GM12878 (cell line): Measurements from ENCODE around the gene LAMC3. TPM values are rescaled to one million over a fixed set of nuclear protein-coding genes. Genes with fewer than 3 reads are reported as not detected.

ENCODE experiments used
- ATAC-seq: fragments of 200-7000 bp; cut with Tn5 transposase; 3 replicates; pipeline ENCODE4 v1.9.1; 2020; ENCODE audit warnings: mild to moderate bottlenecking, moderate library complexity
- BruUV-seq: library from RNA; stranded (reverse); fragments of 400-500 nt; replicated peaks from 2 replicates; lab custom pipeline; 2021; lab: Mats Ljungman, UMichigan
- CTCF ChIA-PET: fragments of 300-600 bp; sonication (Branson Sonifier 250); formaldehyde crosslinking; extraction: SDS; loops from one replicate; lab custom pipeline; 2021; ENCODE audit warnings: inconsistent platforms; lab: Yijun Ruan, JAX
- POLR2A ChIA-PET: fragments of 350-600 bp; formaldehyde crosslinking; extraction: SDS; loops from one replicate; lab custom pipeline; 2021; ENCODE audit warnings: inconsistent platforms; lab: Charles Lee
- RAD21 ChIA-PET: fragments of 300-600 bp; sonication (Branson Sonifier 250); formaldehyde crosslinking; loops from one replicate; lab custom pipeline; 2023; ENCODE audit warnings: antibody characterized with exemption; ENCODE audit not compliant: unreplicated experiment; lab: Charles Lee
- SMC1A ChIA-PET: fragments of 300-600 bp; sonication (Branson Sonifier 250); formaldehyde crosslinking; loops from one replicate; lab custom pipeline; 2023; ENCODE audit not compliant: unreplicated experiment, uncharacterized antibody; lab: Charles Lee
- DNase-seq: peaks from one replicate; pipeline ENCODE4 v3.0.0-alpha.2; 2011; ENCODE audit warnings: low read depth, low spot score
- FAIRE-seq: peaks from 3 replicates; lab custom pipeline; 2011; peaks lifted over from hg19 to GRCh38; lab: Jason Lieb, UNC
- H2AFZ ChIP-seq: 2 replicates; pipeline ENCODE4 v1.6.0; 2011; ENCODE audit warnings: low read depth, low read length, control low read depth; ENCODE audit not compliant: control insufficient read depth
- H3K27ac ChIP-seq: 2 replicates; pipeline ENCODE4 v1.5.1; 2011; ENCODE audit warnings: control low read depth; ENCODE audit not compliant: control insufficient read depth, insufficient read depth
- H3K27me3 ChIP-seq, 2 experiments: replicated peaks in 1 of 2; 2 replicates each; pipeline versions ENCODE4 v1.6.0 to v1.6.1; 2011; ENCODE audit warnings: low read length in 1 of 2; ENCODE audit not compliant: control insufficient read depth in 2 of 2, insufficient read depth in 2 of 2
- H3K36me3 ChIP-seq, 2 experiments: 2 replicates each; pipeline ENCODE4 v1.5.1; 2011; ENCODE audit warnings: low read length in 1 of 2; ENCODE audit not compliant: control insufficient read depth in 2 of 2, insufficient read depth in 2 of 2
- H3K4me1 ChIP-seq: 2 replicates; pipeline ENCODE4 v1.6.1; 2011; ENCODE audit warnings: mild to moderate bottlenecking, low read length, moderate library complexity, mixed read lengths; ENCODE audit not compliant: control insufficient read depth, insufficient read depth
- H3K4me2 ChIP-seq: 2 replicates; pipeline ENCODE4 v1.6.0; 2011; ENCODE audit warnings: control low read depth; ENCODE audit not compliant: control insufficient read depth, insufficient read depth
- H3K4me3 ChIP-seq: fragments of 200-600 bp; sonication (generic); 2 replicates; pipeline ENCODE4 v1.5.1; 2016
- H3K79me2 ChIP-seq: 2 replicates; pipeline ENCODE4 v1.6.0; 2011; ENCODE audit warnings: low read length; ENCODE audit not compliant: control insufficient read depth, insufficient read depth
- H3K9ac ChIP-seq: 2 replicates; pipeline ENCODE4 v1.8.0; 2011; ENCODE audit warnings: low read length, control low read depth, mixed read lengths; ENCODE audit not compliant: control insufficient read depth, insufficient read depth
- H3K9me3 ChIP-seq: replicated peaks from 3 replicates; pipeline ENCODE4 v1.5.1; 2011; ENCODE audit warnings: mild to moderate bottlenecking, low read length; ENCODE audit not compliant: control insufficient read depth, insufficient read depth
- H4K20me1 ChIP-seq: 2 replicates; pipeline ENCODE4 v1.6.0; 2011; ENCODE audit not compliant: control insufficient read depth, insufficient read depth
- ATF2 ChIP-seq: IDR thresholded peaks from 2 replicates; pipeline ENCODE4 v1.6.1; 2012; ENCODE audit warnings: low read length, inconsistent platforms
- BCLAF1 ChIP-seq: fragments of 450-650 bp; IDR thresholded peaks from 2 replicates; pipeline ENCODE4 v1.6.1; 2017; ENCODE audit warnings: antibody characterized with exemption, mild to moderate bottlenecking, moderate library complexity
- HSF1 ChIP-seq: fragments of 150-350 bp; IDR thresholded peaks from 2 replicates; pipeline ENCODE4 v1.6.1; 2014; ENCODE audit warnings: mild to moderate bottlenecking, low read depth, low read length
- MYC ChIP-seq: IDR thresholded peaks from 2 replicates; pipeline ENCODE4 v1.6.1; 2011; ENCODE audit warnings: mild to moderate bottlenecking, low read length, moderate library complexity, inconsistent platforms; ENCODE audit not compliant: insufficient read depth, insufficient replicate concordance, insufficient read length, severe bottlenecking
- WGBS: methylation state at CpG from one replicate; pipeline ENCODE4 v1.1.6; 2016; ENCODE audit warnings: low lambda C conversion rate; ENCODE audit not compliant: insufficient replicate concordance, insufficient coverage; ENCODE audit errors: missing lambda C conversion rate; 5-methylcytosine and 5-hydroxymethylcytosine counted together
- in situ Hi-C: fragments of 300-500 bp; cut with MboI; formaldehyde crosslinking; loops from 9 replicates; pipeline ENCODE4 v1.14.3; 2018; ENCODE audit warnings: mixed read lengths
- intact Hi-C: fragments of 100-400 bp; cut with micrococcal nuclease; formaldehyde crosslinking; loops from one replicate; pipeline ENCODE4 v1.14.2; 2022; ENCODE audit not compliant: unreplicated experiment
- polyA plus RNA-seq, 11 experiments: library from polyadenylated mRNA; depleted of rRNA in 4 of 11; unstranded in 6 of 11; stranded (reverse) in 5 of 11; fragments of >200 nt; fragmentation: Nextera tagmentation in 4 of 11; fragmentation: Illumina TruSeq in 1 of 11; extraction: Ambion mirVana in 4 of 11; extraction: Trizol in 1 of 11; gene quantifications; 1 replicate in 1 of 11; 2 replicates in 10 of 11; pipeline versions ENCODE4 v1.2.1 to v1.2.3, GENCODE V29; 2011 to 2016; ENCODE audit warnings: inconsistent platforms in 2 of 11, missing spikeins in 2 of 11, low read depth in 1 of 11
- total RNA-seq, 4 experiments: library from RNA; depleted of rRNA in 3 of 4; stranded (reverse); fragments of >200 nt in 3 of 4; fragmentation: Illumina TruSeq in 1 of 4; extraction: Trizol in 1 of 4; gene quantifications; 2 replicates each; pipeline versions ENCODE4 v1.2.1 to v1.2.3, GENCODE V29; 2013 to 2021

LAMC3 gene
- total and polyA plus RNA-seq, 10 of the 15 experiments (the other 5 are each of a cell fraction or from before 2014, with no cell fraction given), result under 0.01 to 0.08 TPM; not detected in 8

GRCh38 chr9:130973686-130974281 is 35.2 kb upstream of the LAMC3 start:
- ATAC-seq, result no peak
- no peak for TF ChIP-seq BCLAF1
- H3K79me2 ChIP-seq, result no peaks in the 10 kb centered on the region
- SMC1A ChIA-PET, result no interaction called here
- no peaks in the 10 kb centered on the region for H3K36me3 ChIP-seq
- H3K27ac ChIP-seq, result no peak overlapping the region
- CTCF ChIA-PET, result no interaction called here
- POLR2A ChIA-PET, result no interaction called here
- no peak overlapping the region for H3K9ac ChIP-seq
- no peaks in the 10 kb centered on the region for H4K20me1 ChIP-seq
- no peaks in the 10 kb centered on the region; a peak in 1 of 4 replicates for H3K27me3 ChIP-seq
- H2AFZ ChIP-seq, result no peak overlapping the region
- no TSS peak for BruUV-seq
- no peak overlapping the region for H3K4me2 ChIP-seq
- intact Hi-C loops, result no loop called here
- no peaks in the 10 kb centered on the region for H3K4me1 ChIP-seq
- RAD21 ChIA-PET, result no interaction called here
- DNase-seq, result no peak
- H3K9me3 ChIP-seq, result no peaks in the 10 kb centered on the region
- in situ Hi-C loops, result no loop called here
- no peak for FAIRE-seq
- no peak overlapping the region for H3K4me3 ChIP-seq
- WGBS, result 33% methylated on average over 21 of the region's 21 CpGs

- DNase-seq (no peak), ATAC-seq (no peak), FAIRE-seq (no peak)
- no peaks in the 10 kb centered on the region for H3K4me1 ChIP-seq
- no peaks in the 10 kb centered on the region for H3K79me2 ChIP-seq
- in situ Hi-C loops (no loop called here), intact Hi-C loops (no loop called here)
- SMC1A ChIA-PET, result no interaction called here
- RAD21 ChIA-PET, result no interaction called here
- TF ChIP-seq ATF2 (no peak), HSF1 (no peak), MYC (no peak)
- no peaks in the 10 kb centered on the region for H3K9me3 ChIP-seq
- H3K36me3 ChIP-seq, result no peaks in the 10 kb centered on the region
- CTCF ChIA-PET, result no interaction called here
- H3K4me2 ChIP-seq, result no peak overlapping the region
- POLR2A ChIA-PET, result no interaction called here
- H3K9ac ChIP-seq, result no peak overlapping the region
- H4K20me1 ChIP-seq, result no peaks in the 10 kb centered on the region
- H2AFZ ChIP-seq, result no peak overlapping the region
- no peaks in the 10 kb centered on the region; a peak in 1 of 4 replicates for H3K27me3 ChIP-seq
- 22% methylated on average over 5 of the region's 5 CpGs for WGBS
- BruUV-seq, result no TSS peak
- H3K27ac ChIP-seq, result no peak overlapping the region
- no peak overlapping the region for H3K4me3 ChIP-seq
Measured at GRCh38 chr9:130974697-130975096, 34.3 kb upstream of the LAMC3 start.
